T-helper 2 cell treated with Interferon-gamma antibody and Interleukin-4, amounts not matched to agents 5 μg/mL and 100 μg/mL, for 36 hours (primary cell): ENCODE data around the gene SMARCA2.
"Not testable (repeated sequence)": the region's sequence is repeated elsewhere in the genome, so short reads cannot be mapped to it uniquely, and the experiment has no call there.

Experiments
- DNase-seq: peaks from one replicate; pipeline ENCODE4 v3.0.0; 2021; ENCODE audit warnings: low spot score
- H3K27ac Mint-ChIP-seq: one replicate; pipeline ENCODE4 v1.8.0; 2021; ENCODE audit warnings: mild to moderate bottlenecking, mixed read lengths
- H3K27me3 Mint-ChIP-seq: one replicate; pipeline ENCODE4 v1.8.0; 2021; ENCODE audit warnings: low read depth, mixed read lengths
- H3K36me3 Mint-ChIP-seq: one replicate; pipeline ENCODE4 v1.8.0; 2021; ENCODE audit warnings: low read depth, mixed read lengths
- H3K4me1 Mint-ChIP-seq: one replicate; pipeline ENCODE4 v1.8.0; 2021; ENCODE audit warnings: low read depth, mixed read lengths
- H3K4me3 Mint-ChIP-seq: one replicate; pipeline ENCODE4 v1.8.0; 2022; ENCODE audit warnings: mild to moderate bottlenecking, moderate library complexity, mixed read lengths
- H3K9me3 Mint-ChIP-seq: one replicate; pipeline ENCODE4 v1.8.0; 2021; ENCODE audit warnings: mixed read lengths

The SMARCA2 gene

GRCh38 chr9:2140600-2141223 is 125.6 kb downstream of the SMARCA2 start:
- no peak for DNase-seq
- no peak overlapping the region for H3K27ac Mint-ChIP-seq
- no peaks in the 10 kb centered on the region for H3K9me3 Mint-ChIP-seq
- no peaks in the 10 kb centered on the region for H3K27me3 Mint-ChIP-seq
- H3K4me3 Mint-ChIP-seq: no peak overlapping the region
- peaks cover 36% of the 10 kb centered on the region for H3K36me3 Mint-ChIP-seq
- H3K4me1 Mint-ChIP-seq: peaks cover 1% of the 10 kb centered on the region

DNA sequence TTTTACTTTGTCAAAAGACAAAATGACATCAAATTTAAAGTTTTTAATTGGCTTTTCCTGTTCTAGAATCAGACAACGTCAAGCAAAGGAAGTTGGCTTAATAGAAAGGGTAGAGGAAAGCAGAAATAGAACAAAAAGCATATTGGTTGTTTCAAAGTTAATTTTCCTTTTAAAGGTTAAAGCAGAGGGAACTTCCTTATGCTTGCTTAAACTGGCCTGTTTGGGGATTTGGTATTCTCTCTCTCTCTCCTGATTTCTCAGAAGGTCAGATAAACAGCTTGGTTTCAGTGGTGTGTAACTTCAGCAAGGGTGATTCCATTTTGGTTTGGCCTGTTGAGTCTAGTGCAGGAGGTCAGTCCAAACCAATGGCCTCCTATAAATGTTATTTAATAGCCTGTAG is 127.1 kb downstream of the SMARCA2 start:
- Mint-ChIP-seq H3K27ac (no peak overlapping the region), H3K4me1 (peaks cover 2% of the 10 kb centered on the region), H3K36me3 (peaks cover 40% of the 10 kb centered on the region)

DNA sequence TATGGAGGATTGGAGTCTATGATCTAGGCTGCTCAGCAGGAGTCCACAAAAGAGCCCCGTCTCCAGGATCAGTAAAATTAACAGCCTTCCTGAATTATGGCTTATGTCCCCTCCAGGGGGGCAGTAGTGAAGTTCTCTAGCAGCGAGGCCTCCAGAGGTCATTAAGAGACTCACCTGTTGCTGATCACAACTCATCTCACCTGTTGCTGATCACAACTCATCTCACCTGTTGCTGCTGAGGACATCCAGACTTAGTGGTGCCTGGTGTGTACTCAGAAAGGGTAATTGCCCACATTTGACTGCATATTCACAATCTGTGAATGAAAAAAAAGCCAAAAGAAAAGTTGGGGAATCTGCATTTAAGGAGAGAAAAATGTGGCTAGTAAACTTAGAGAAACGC is 129.5 kb downstream of the SMARCA2 start:
- Mint-ChIP-seq H3K9me3 (no peaks in the 10 kb centered on the region), H3K27ac (no peak overlapping the region), H3K4me1 (peaks cover 2% of the 10 kb centered on the region), H3K36me3 (peaks cover 41% of the 10 kb centered on the region), H3K27me3 (no peaks in the 10 kb centered on the region), H3K4me3 (no peak overlapping the region)
- no peak for DNase-seq

More for the DNA sequence above, 127.1 kb downstream of the SMARCA2 start:
- Mint-ChIP-seq H3K27me3 (no peaks in the 10 kb centered on the region), H3K4me3 (no peak overlapping the region), H3K9me3 (no peaks in the 10 kb centered on the region)
- no peak for DNase-seq

DNA sequence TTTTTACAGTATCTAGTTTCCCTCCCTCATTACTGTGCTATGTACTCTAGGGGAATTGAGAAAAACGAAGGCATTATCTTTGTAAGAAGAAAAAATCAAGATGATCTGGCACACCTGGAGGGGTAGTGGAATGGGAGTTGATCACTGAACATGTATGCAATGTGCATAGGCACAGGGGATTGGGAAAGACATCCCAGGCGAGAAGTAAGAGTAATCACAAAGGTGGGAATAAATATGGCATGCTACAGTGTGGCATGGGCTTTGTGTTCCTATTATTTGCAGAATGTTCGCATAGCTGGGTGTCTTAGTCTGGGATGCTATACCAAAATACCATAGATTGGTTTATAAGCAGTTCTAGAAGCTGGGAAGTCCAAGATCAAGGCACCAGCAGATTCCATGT is 130.6 kb downstream of the SMARCA2 start:
- no peaks in the 10 kb centered on the region for H3K27me3 Mint-ChIP-seq
- H3K36me3 Mint-ChIP-seq: peaks cover 47% of the 10 kb centered on the region
- no peak overlapping the region for H3K4me3 Mint-ChIP-seq
- H3K27ac Mint-ChIP-seq: no peak overlapping the region
- no peak for DNase-seq
- H3K9me3 Mint-ChIP-seq: no peaks in the 10 kb centered on the region
- peaks cover 4% of the 10 kb centered on the region for H3K4me1 Mint-ChIP-seq

GRCh38 chr9:2146700-2147099 is 131.6 kb downstream of the SMARCA2 start:
- H3K27ac Mint-ChIP-seq, H3K4me1 Mint-ChIP-seq, H3K27me3 Mint-ChIP-seq, DNase-seq, H3K4me3 Mint-ChIP-seq, H3K9me3 Mint-ChIP-seq: not testable (repeated sequence)
- H3K36me3 Mint-ChIP-seq: peaks cover 52% of the 10 kb centered on the region

- Mint-ChIP-seq H3K4me1 (peaks cover 12% of the 10 kb centered on the region), H3K9me3 (no peaks in the 10 kb centered on the region), H3K27me3 (no peaks in the 10 kb centered on the region), H3K36me3 (peaks cover 44% of the 10 kb centered on the region), H3K27ac (no peak overlapping the region), H3K4me3 (no peak overlapping the region)
- no peak for DNase-seq
Observed at GRCh38 chr9:2150338-2150737, 135.2 kb downstream of the SMARCA2 start.

DNA sequence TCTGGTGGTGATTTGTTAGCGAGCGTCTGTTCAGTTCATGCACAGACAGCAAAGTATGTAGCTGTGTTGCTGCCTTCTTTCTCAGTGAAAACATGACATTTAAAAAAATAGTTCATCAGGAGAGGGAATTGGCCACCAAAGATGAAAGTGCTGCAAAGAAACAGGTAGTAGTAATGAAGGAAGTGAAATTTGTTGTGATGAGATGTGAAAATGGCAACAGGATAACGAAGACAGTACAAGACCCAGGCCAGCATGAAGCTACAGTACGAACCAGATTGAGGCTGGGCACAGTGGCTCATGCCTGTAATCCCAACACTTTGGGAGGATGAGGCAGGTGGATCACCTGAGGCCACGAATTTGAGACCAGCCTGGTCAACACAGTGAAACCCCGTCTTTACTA is 136.0 kb downstream of the SMARCA2 start:
- no peak for DNase-seq
- Mint-ChIP-seq H3K27me3 (no peaks in the 10 kb centered on the region), H3K4me3 (no peak overlapping the region), H3K4me1 (peaks cover 13% of the 10 kb centered on the region), H3K36me3 (peaks cover 40% of the 10 kb centered on the region), H3K27ac (no peak overlapping the region), H3K9me3 (no peaks in the 10 kb centered on the region)

- no peak overlapping the region for H3K4me3 Mint-ChIP-seq
- no peak overlapping the region for H3K27ac Mint-ChIP-seq
- H3K4me1 Mint-ChIP-seq: peaks cover 27% of the 10 kb centered on the region
- DNase-seq: no peak
- H3K36me3 Mint-ChIP-seq: peaks cover 28% of the 10 kb centered on the region
- H3K27me3 Mint-ChIP-seq: no peaks in the 10 kb centered on the region
- H3K9me3 Mint-ChIP-seq: no peaks in the 10 kb centered on the region
Observed at GRCh38 chr9:2152966-2153629, 138.0 kb downstream of the SMARCA2 start.

- DNase-seq: no peak
- H3K27ac Mint-ChIP-seq: no peak overlapping the region
- H3K4me1 Mint-ChIP-seq: peaks cover 32% of the 10 kb centered on the region
Observed at GRCh38 chr9:2153630-2154217, 138.6 kb downstream of the SMARCA2 start.

DNA sequence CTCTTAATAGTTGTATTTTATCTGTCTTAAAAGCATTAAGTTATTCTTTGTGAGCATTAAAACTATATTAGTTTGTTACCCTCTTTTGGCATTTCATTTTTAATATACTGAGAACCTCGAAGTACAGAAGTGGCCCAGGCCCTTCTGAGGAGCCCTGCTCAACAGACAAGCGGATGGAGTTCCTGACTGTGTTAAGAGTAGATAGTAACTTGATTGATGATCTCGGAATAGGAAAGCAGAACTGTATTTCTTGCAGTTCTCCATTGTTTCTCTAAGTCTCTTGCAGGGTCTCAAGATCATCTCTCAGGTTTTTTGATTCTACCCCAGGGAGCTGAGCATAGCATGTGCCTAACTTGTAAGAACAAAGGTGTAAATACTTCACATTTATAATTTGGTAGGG is 139.6 kb downstream of the SMARCA2 start:
- DNase-seq: no peak
- Mint-ChIP-seq H3K4me3 (no peak overlapping the region), H3K27ac (no peak overlapping the region), H3K27me3 (no peaks in the 10 kb centered on the region), H3K36me3 (peaks cover 16% of the 10 kb centered on the region), H3K9me3 (no peaks in the 10 kb centered on the region), H3K4me1 (peaks cover 35% of the 10 kb centered on the region)

More at GRCh38 chr9:2153630-2154217, 138.6 kb downstream of the SMARCA2 start:
- Mint-ChIP-seq H3K9me3 (no peaks in the 10 kb centered on the region), H3K4me3 (no peak overlapping the region), H3K27me3 (no peaks in the 10 kb centered on the region), H3K36me3 (peaks cover 23% of the 10 kb centered on the region)

GRCh38 chr9:2155966-2156365 is 140.8 kb downstream of the SMARCA2 start:
- H3K36me3 Mint-ChIP-seq: peaks cover 7% of the 10 kb centered on the region
- H3K9me3 Mint-ChIP-seq: no peaks in the 10 kb centered on the region
- no peak overlapping the region for H3K4me3 Mint-ChIP-seq
- peaks cover 39% of the 10 kb centered on the region for H3K4me1 Mint-ChIP-seq
- no peak for DNase-seq
- no peaks in the 10 kb centered on the region for H3K27me3 Mint-ChIP-seq
- H3K27ac Mint-ChIP-seq: no peak overlapping the region

DNA sequence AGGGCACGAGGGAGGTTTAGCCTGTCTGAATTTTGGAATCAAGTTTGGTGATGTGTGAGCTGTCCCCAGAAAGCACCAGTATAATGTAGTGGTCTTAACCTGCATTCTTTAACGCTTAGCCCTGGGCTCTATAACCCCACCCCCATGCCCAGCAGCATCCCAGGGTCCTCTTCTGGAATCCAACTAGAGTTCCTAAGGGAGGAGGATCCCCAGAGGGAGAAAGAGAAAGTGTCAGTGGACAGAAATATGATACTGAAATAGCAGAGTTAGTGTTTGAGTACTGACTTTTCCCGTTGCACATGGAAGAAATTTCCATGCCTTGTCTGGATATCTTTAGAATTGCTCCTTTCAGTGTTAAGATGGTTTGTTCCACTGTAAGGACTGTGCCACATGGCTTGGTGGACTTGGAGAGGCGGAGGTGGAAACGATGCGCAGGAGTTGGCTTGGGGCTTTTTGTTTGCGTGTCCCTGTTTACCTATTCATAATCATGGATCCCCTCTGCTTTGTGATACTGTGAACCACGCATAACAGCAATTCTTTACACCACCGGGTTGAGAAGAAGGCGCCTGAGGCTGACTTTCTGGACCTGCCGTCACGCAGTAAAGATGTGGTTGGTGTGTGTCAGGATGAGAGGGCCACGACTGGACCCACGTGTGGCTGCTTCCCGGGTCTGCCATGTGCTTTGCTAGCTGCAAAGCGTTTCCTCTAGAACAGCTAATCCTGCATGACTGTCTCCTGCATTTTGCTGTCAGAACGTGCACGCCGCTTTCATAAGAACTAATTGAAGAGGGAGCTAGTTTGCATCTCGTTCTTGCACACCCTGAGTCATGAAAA is 142.3 kb downstream of the SMARCA2 start:
- DNase-seq: peak; percentile 49
- peak overlapping the region; percentile 91 for H3K4me3 Mint-ChIP-seq
- peaks cover 11% of the 10 kb centered on the region for H3K36me3 Mint-ChIP-seq
- H3K27ac Mint-ChIP-seq: peak overlapping the region; percentile 87
- no peaks in the 10 kb centered on the region for H3K27me3 Mint-ChIP-seq
- H3K4me1 Mint-ChIP-seq: peaks cover 36% of the 10 kb centered on the region
- no peaks in the 10 kb centered on the region for H3K9me3 Mint-ChIP-seq

DNA sequence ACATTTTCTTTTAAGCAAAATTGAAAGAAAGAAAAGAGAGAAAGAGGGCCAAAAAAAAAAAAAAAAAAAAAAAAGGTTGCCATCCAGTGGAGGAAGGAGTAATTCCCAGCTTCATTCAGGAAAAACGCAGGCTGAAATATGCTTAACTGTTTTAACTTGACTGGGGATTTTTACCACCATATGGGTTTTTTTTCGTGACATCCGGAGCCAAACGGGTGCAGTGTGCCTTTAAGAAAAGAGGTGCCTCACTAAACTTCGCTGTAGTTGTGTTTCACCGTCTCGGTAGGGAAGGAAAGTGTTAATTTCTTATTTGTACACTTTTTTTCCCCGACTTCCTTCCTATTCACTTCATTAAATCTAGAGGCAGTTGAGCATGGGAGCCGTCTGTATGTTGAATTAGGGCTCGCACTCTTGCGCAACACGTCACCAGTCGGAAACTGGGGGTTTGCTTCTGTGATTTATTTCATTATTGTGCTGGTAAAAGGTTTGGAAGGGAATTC is 143.0 kb downstream of the SMARCA2 start:
- H3K4me1 Mint-ChIP-seq: peaks cover 39% of the 10 kb centered on the region
- peak; percentile 10 for DNase-seq
- H3K36me3 Mint-ChIP-seq: peaks cover 16% of the 10 kb centered on the region
- H3K27ac Mint-ChIP-seq: peak overlapping the region; percentile 87
- H3K27me3 Mint-ChIP-seq: no peaks in the 10 kb centered on the region
- H3K9me3 Mint-ChIP-seq: no peaks in the 10 kb centered on the region
- H3K4me3 Mint-ChIP-seq: peak overlapping the region; percentile 91
